Measurements from ENCODE around the gene VCL.

- TF ChIP-seq, protein P1, sequence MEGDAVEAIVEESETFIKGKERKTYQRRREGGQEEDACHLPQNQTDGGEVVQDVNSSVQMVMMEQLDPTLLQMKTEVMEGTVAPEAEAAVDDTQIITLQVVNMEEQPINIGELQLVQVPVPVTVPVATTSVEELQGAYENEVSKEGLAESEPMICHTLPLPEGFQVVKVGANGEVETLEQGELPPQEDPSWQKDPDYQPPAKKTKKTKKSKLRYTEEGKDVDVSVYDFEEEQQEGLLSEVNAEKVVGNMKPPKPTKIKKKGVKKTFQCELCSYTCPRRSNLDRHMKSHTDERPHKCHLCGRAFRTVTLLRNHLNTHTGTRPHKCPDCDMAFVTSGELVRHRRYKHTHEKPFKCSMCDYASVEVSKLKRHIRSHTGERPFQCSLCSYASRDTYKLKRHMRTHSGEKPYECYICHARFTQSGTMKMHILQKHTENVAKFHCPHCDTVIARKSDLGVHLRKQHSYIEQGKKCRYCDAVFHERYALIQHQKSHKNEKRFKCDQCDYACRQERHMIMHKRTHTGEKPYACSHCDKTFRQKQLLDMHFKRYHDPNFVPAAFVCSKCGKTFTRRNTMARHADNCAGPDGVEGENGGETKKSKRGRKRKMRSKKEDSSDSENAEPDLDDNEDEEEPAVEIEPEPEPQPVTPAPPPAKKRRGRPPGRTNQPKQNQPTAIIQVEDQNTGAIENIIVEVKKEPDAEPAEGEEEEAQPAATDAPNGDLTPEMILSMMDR (IDR thresholded peaks at IDR 0.05): no peak
- no peak for TF ChIP-seq POLR2A (IDR thresholded peaks at IDR 0.05)
Measured at GRCh38 chr10:74058658-74059057, 60.7 kb downstream of the VCL start.
